CD4-positive, CD25-positive, alpha-beta regulatory T cell (primary cell): ENCODE data around the gene PLK3. TPM values are rescaled to one million over a fixed set of nuclear protein-coding genes. Genes with fewer than 3 reads are reported as not detected.

ENCODE experiments used
- ATAC-seq, 2 donors: fragments of 150-1000 bp; cut with Tn5 transposase; one replicate each; pipeline ENCODE4 v1.10.0; 2021; ENCODE audit warnings: low read depth in 2 of 2, moderate number of reproducible peaks in 2 of 2, moderate library complexity in 1 of 2
- DNase-seq, 3 donors: peaks; one replicate each; pipeline versions ENCODE4 v3.0.0 to v3.0.0-alpha.2; 2012 to 2022; ENCODE audit warnings: mixed read lengths in 1 of 3
- H3K27ac ChIP-seq: one replicate; pipeline ENCODE4 v1.7.0; 2013; ENCODE audit warnings: mild to moderate bottlenecking, low read length; ENCODE audit not compliant: insufficient read depth, poor library complexity, severe bottlenecking
- H3K27me3 ChIP-seq: one replicate; pipeline ENCODE4 v1.7.0; 2013; ENCODE audit warnings: low read length; ENCODE audit not compliant: control insufficient read depth, insufficient read depth
- H3K36me3 ChIP-seq: one replicate; pipeline ENCODE4 v1.7.0; 2013; ENCODE audit warnings: mild to moderate bottlenecking, low read length, moderate library complexity; ENCODE audit not compliant: control insufficient read depth, insufficient read depth
- H3K4me1 ChIP-seq: 2 replicates; pipeline ENCODE4 v1.7.0; 2013; ENCODE audit warnings: mild to moderate bottlenecking, low read length; ENCODE audit not compliant: insufficient read depth, control insufficient read depth, poor library complexity, severe bottlenecking
- H3K4me3 ChIP-seq: one replicate; pipeline ENCODE4 v1.7.0; 2013; ENCODE audit warnings: low read depth, mild to moderate bottlenecking, low read length, moderate library complexity
- H3K9me3 ChIP-seq, 2 experiments: 1 replicate in 1 of 2; 2 replicates in 1 of 2; pipeline ENCODE4 v1.7.0; 2013; ENCODE audit warnings: low read length in 2 of 2, mild to moderate bottlenecking in 1 of 2, moderate library complexity in 1 of 2; ENCODE audit not compliant: control insufficient read depth in 2 of 2
- H3K27ac Mint-ChIP-seq, 3 donors: one replicate each; pipeline ENCODE4 v1.8.0; 2020 to 2022; ENCODE audit warnings: mild to moderate bottlenecking in 3 of 3, mixed read lengths in 3 of 3, moderate library complexity in 2 of 3
- H3K27me3 Mint-ChIP-seq: one replicate; pipeline ENCODE4 v1.8.0; 2022; ENCODE audit warnings: mild to moderate bottlenecking, mixed read lengths
- H3K36me3 Mint-ChIP-seq: one replicate; pipeline ENCODE4 v1.8.0; 2020; ENCODE audit warnings: mixed read lengths
- H3K4me1 Mint-ChIP-seq, 4 donors: one replicate each; pipeline ENCODE4 v1.8.0; 2020 to 2022; ENCODE audit warnings: mixed read lengths in 4 of 4, mild to moderate bottlenecking in 1 of 4
- H3K4me3 Mint-ChIP-seq, 4 donors: one replicate each; pipeline ENCODE4 v1.8.0; 2020 to 2022; ENCODE audit warnings: mild to moderate bottlenecking in 4 of 4, mixed read lengths in 4 of 4, moderate library complexity in 3 of 4
- H3K9me3 Mint-ChIP-seq, 7 donors: one replicate each; pipeline ENCODE4 v1.8.0; 2020 to 2022; ENCODE audit warnings: mixed read lengths in 7 of 7, mild to moderate bottlenecking in 3 of 7, moderate library complexity in 2 of 7
- polyA plus RNA-seq, 4 donors: library from polyadenylated mRNA; unstranded; fragments of 300-500 nt; fragmentation: Illumina TruSeq; gene quantifications; one replicate each; pipeline ENCODE4 v1.2.3, GENCODE V29; 2021
- total RNA-seq: library from RNA; stranded (reverse); gene quantifications from one replicate; pipeline ENCODE4 v1.2.3, GENCODE V29; 2022

The PLK3 gene
- total and polyA plus RNA-seq, 5 donors from 2014 or later = 28.2 to 539 (median 44.4) TPM

DNA sequence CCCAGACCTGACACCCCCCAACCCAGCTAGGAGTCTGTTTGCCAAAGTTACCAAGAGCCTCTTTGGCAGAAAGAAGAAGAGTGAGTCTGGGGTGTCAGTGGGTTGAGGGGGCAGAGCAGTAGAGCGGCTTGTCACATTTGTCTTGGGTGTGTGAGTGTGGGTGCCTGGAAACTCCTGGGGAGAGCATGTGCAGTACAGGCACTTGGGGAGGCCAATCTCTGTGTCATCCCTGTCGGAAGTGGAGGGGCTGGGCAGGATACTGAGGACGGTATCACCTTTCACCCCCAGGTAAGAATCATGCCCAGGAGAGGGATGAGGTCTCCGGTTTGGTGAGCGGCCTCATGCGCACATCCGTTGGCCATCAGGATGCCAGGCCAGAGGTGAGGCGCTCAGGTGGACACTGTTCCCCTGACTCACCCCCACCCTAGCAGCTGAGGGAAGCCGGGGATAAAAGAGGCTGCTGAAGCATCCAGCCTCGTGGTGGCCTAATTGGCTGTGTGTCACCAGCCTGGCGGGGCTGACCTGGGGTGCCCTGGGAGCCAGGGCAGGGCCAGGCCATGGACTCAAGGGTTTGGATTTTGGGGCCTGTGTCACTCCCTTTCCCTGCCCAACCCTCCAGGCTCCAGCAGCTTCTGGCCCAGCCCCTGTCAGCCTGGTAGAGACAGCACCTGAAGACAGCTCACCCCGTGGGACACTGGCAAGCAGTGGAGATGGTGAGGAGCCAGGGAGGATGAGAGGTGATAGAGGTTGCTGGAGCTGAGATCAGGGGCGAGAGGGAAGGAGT is 3.3 kb downstream of the PLK3 start:
- ATAC-seq (no peak), DNase-seq (no peak)
- Mint-ChIP-seq H3K27me3 (no peaks in the 10 kb centered on the region), H3K4me3 (peak overlapping the region; percentile 87 to 98 (median 94)), H3K4me1 (peaks cover 4 to 69% (median 29%) of the 10 kb centered on the region in 4 donors), H3K36me3 (peaks cover 37% of the 10 kb centered on the region), H3K27ac (peak overlapping the region; percentile 91 to 96 (median 94)), H3K9me3 (peaks cover 0 to 1% (median 0%) of the 10 kb centered on the region in 7 donors)
- Histone ChIP-seq H3K9me3 (no peaks in the 10 kb centered on the region), H3K36me3 (peaks cover 50% of the 10 kb centered on the region), H3K27me3 (no peaks in the 10 kb centered on the region), H3K4me3 (peak overlapping the region; percentile 92), H3K4me1 (peaks cover 67% of the 10 kb centered on the region), H3K27ac (peak overlapping the region; percentile 52)

DNA sequence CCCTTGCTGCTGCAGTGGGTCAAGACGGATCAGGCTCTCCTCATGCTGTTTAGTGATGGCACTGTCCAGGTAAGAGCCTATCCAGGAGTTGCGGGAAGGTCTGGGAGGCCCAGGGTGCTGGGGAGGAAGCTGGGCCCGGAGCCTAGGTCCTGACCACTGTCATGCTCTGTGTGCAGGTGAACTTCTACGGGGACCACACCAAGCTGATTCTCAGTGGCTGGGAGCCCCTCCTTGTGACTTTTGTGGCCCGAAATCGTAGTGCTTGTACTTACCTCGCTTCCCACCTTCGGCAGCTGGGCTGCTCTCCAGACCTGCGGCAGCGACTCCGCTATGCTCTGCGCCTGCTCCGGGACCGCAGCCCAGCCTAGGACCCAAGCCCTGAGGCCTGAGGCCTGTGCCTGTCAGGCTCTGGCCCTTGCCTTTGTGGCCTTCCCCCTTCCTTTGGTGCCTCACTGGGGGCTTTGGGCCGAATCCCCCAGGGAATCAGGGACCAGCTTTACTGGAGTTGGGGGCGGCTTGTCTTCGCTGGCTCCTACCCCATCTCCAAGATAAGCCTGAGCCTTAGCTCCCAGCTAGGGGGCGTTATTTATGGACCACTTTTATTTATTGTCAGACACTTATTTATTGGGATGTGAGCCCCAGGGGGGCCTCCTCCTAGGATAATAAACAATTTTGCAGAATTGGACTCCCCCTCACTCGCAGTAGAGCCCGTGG is 5.3 kb downstream of the PLK3 start:
- H3K4me3 Mint-ChIP-seq = peak overlapping the region in 2 of 4 donors; percentile 33 to 83
- Histone ChIP-seq H3K27ac (no peak overlapping the region), H3K4me1 (peaks cover 76% of the 10 kb centered on the region), H3K36me3 (peaks cover 50% of the 10 kb centered on the region), H3K4me3 (no peak overlapping the region), H3K9me3 (no peaks in the 10 kb centered on the region), H3K27me3 (no peaks in the 10 kb centered on the region)
- DNase-seq (peak in 1 of 3 donors; percentile 29), ATAC-seq (no peak)
- peaks cover 0 to 1% (median 0%) of the 10 kb centered on the region in 7 donors for H3K9me3 Mint-ChIP-seq
- peak overlapping the region; percentile 74 to 92 (median 80) for H3K27ac Mint-ChIP-seq
- peaks cover 9 to 80% (median 36%) of the 10 kb centered on the region in 4 donors for H3K4me1 Mint-ChIP-seq
- peaks cover 7% of the 10 kb centered on the region for H3K27me3 Mint-ChIP-seq
- peaks cover 41% of the 10 kb centered on the region for H3K36me3 Mint-ChIP-seq

DNA sequence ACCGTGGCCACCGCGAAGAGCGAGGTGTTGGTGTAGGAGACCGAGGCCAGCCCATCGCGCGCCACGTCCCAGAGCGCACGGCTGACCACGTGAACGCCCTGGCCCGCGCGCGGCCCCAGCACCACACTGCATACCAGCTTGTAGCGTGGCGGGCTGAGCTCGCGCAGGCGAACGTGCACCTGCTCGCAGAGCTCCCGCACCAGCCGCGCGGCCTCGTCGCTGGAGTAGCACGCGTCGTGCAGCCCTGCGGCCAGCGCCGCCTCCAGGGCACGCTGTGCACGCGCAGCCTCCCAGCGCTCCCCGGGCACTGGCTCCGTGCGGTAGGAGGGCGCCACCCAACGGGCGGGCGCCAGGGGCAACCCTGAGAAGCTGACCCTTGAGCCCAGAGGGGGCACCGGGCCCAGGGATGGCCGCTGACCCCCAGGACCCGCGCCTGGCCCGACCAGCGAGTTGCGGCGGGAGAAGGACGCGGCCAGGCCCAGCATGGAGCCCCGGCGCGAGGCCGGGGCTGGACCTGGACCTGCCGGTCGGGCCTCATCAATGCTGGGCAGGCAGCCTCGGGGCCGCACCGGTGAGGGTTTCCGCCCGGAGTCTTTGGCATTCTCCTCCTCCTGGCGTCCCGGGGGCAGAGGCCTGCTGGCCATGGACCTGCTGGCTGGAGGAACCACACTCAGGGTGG is 6.0 kb downstream of the PLK3 start:
- H3K36me3 Mint-ChIP-seq = peaks cover 38% of the 10 kb centered on the region
- peaks cover 50% of the 10 kb centered on the region for H3K36me3 ChIP-seq
- peak overlapping the region in 1 of 4 donors; percentile 95 for H3K4me3 Mint-ChIP-seq

DNA sequence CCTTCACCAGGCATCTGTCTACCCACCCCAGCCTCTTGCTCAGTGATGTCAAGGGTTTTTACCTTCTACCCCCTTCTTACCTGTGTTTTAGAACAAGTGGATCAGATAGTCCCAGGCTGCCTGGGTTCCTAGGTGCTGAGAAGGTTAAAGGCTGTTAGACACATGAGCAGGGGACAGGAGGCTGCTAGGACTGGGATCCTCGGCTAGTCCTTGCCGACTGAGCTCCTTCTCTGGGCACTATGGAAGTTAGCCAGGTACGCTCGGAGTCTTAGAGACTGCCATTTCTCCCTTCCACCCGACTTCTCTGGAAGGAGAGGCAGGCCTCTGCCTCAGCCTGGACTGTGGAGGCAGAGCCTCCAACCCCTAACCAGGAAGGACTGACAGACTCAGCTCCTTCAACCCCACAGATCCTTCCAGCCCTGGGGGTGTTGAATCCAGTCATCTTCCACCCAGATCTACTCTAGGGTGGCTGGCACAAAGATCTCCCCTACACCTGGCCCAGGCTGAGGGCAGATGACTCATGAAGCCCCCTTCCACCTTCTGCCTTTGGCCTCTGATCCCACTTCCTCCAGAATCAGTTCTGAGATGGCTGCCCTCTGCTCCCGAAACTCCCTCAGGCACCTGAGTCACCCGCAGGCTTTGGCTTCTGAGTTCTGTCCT is 6.7 kb downstream of the PLK3 start, which contains the start of gene DYNLT4:
TSS of gene DYNLT4 (minus strand) at position 648 of the 660 bp plus-strand sequence. CDS start 683 bp downstream, outside the sequence.
- Histone ChIP-seq H3K4me3 (peak within 1 kb of the TSS; percentile 53), H3K27me3 (no peaks in the 10 kb centered on the region), H3K9me3 (no peaks in the 10 kb centered on the region), H3K4me1 (peaks cover 88% of the 10 kb centered on the region), H3K27ac (peak within 1 kb of the TSS; percentile 97), H3K36me3 (peaks cover 50% of the 10 kb centered on the region)
- Mint-ChIP-seq H3K36me3 (peaks cover 36% of the 10 kb centered on the region), H3K4me3 (peak within 1 kb of the TSS; percentile 73 to 95 (median 90)), H3K4me1 (peaks cover 9 to 92% (median 43%) of the 10 kb centered on the region in 4 donors), H3K9me3 (no peaks in the 10 kb centered on the region), H3K27ac (peak within 1 kb of the TSS; percentile 99 to 100 (median 99)), H3K27me3 (peaks cover 7% of the 10 kb centered on the region)
- ATAC-seq = peak in 1 of 2 donors; percentile 0
- DNase-seq = peak in 1 of 3 donors; percentile 27

More for the DNA sequence above, 6.0 kb downstream of the PLK3 start:
- Mint-ChIP-seq H3K27ac (peak overlapping the region; percentile 99 to 100 (median 99)), H3K9me3 (no peaks in the 10 kb centered on the region), H3K4me1 (peaks cover 9 to 87% (median 39%) of the 10 kb centered on the region in 4 donors), H3K27me3 (peaks cover 7% of the 10 kb centered on the region)
- no peaks in the 10 kb centered on the region for H3K27me3 ChIP-seq
- H3K27ac ChIP-seq = peak overlapping the region; percentile 97
- peaks cover 83% of the 10 kb centered on the region for H3K4me1 ChIP-seq
- ATAC-seq (no peak), DNase-seq (no peak)
- no peak overlapping the region for H3K4me3 ChIP-seq
- H3K9me3 ChIP-seq = no peaks in the 10 kb centered on the region

GRCh38 chr1:44807364-44808062 is 7.3 kb downstream of the PLK3 start:
- Histone ChIP-seq H3K9me3 (no peaks in the 10 kb centered on the region), H3K27ac (peak overlapping the region; percentile 97), H3K36me3 (peaks cover 44% of the 10 kb centered on the region), H3K4me3 (peak overlapping the region; percentile 53), H3K4me1 (peaks cover 86% of the 10 kb centered on the region), H3K27me3 (no peaks in the 10 kb centered on the region)
- Mint-ChIP-seq H3K4me1 (peaks cover 6 to 92% (median 43%) of the 10 kb centered on the region in 4 donors), H3K9me3 (no peaks in the 10 kb centered on the region), H3K36me3 (peaks cover 31% of the 10 kb centered on the region), H3K4me3 (peak overlapping the region; percentile 73 to 95 (median 90)), H3K27ac (peak overlapping the region; percentile 99 to 100 (median 99)), H3K27me3 (peaks cover 7% of the 10 kb centered on the region)
- peak; percentile 59 to 64 for ATAC-seq
- DNase-seq = peak; percentile 85 to 98 (median 88)

GRCh38 chr1:44808063-44808937 is 8.1 kb downstream of the PLK3 start, which contains the start of gene BTBD19:
TSS of gene BTBD19 (plus strand) at chr1:44808523. CDS start at chr1:44808821, 298 bp downstream.
- H3K27me3 Mint-ChIP-seq = peaks cover 7% of the 10 kb centered on the region
- DNase-seq (peak; percentile 21 to 60 (median 45)), ATAC-seq (no peak)
- Histone ChIP-seq H3K27me3 (no peaks in the 10 kb centered on the region), H3K9me3 (no peaks in the 10 kb centered on the region), H3K36me3 (peaks cover 36% of the 10 kb centered on the region), H3K27ac (peak within 1 kb of the TSS; percentile 97), H3K4me1 (peaks cover 86% of the 10 kb centered on the region), H3K4me3 (peak within 1 kb of the TSS; percentile 53)
- peak within 1 kb of the TSS; percentile 85 to 95 (median 90) for H3K4me3 Mint-ChIP-seq
- H3K4me1 Mint-ChIP-seq = peaks cover 6 to 88% (median 38%) of the 10 kb centered on the region in 4 donors
- peaks cover 24% of the 10 kb centered on the region for H3K36me3 Mint-ChIP-seq
- H3K9me3 Mint-ChIP-seq = no peaks in the 10 kb centered on the region
- H3K27ac Mint-ChIP-seq = peak within 1 kb of the TSS; percentile 99 to 100 (median 99)
